Activated CD8-positive, alpha-beta memory T cell treated with anti-CD3 and anti-CD28 coated beads for 24 hours (primary cell): ENCODE results near the gene CDK5RAP3.
"Not testable (repeated sequence)": the region's sequence is repeated elsewhere in the genome, so short reads cannot be mapped to it uniquely, and the experiment has no call there.

Experiments
- DNase-seq: peaks from one replicate; pipeline ENCODE4 v3.0.0-alpha.2; 2020

The CDK5RAP3 gene

DNA sequence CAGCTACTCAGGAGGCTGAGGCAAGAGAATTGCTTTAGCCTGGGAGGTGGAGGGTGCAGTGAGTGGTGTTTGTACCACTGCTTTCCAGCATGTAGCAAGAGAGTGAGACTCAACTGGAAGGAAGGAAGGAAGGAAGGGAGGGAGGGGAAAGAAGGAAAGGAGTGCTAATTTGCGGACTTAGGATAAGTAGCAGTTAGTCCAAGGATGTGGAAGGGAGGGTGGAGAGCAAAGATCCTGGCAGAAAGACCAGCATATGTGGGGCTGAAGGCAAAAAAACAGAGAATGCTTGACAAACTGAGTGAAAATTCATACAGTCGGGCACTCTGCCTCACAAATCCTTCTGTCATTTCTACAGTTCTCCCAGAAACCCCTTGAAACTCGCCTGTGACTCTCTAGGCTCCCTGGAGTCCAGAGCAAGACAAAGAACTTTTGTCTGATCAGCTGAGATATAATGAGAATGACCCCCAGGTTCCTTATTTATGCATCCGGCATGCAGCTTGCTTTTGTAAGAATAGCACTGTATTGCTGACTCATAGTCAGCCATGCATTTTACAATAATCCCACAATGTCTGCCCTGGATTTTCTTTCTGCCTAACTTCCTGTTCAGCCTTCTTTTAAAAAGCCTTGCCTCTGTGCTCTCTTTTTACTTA lies 31.5 kb downstream of the CDK5RAP3 start:
- DNase-seq = no peak

DNA sequence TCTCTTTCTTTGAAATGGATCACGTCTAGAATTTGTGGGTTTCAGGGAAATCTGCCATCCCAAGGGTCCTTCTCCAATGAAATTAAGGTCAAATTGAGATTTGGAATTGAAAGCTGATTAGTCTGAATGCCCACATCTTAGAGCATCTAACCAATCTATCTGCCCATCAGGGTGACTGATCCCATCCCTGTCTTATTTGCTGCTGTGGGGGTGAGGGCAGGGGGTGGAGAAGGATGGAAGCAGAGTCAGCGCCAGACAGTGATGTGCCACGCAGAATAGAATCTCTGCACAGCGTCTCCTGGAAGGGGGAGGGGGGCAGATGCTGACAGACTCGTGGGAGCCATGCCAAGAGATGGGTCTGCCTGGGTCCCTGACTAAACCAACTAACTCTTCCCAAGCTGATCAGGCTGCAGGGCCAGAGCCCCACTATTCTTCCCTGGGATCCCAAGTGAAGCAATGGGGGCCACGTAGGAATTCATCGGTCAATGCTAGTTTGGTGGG lies 32.1 kb downstream of the CDK5RAP3 start:
- DNase-seq = no peak

DNA sequence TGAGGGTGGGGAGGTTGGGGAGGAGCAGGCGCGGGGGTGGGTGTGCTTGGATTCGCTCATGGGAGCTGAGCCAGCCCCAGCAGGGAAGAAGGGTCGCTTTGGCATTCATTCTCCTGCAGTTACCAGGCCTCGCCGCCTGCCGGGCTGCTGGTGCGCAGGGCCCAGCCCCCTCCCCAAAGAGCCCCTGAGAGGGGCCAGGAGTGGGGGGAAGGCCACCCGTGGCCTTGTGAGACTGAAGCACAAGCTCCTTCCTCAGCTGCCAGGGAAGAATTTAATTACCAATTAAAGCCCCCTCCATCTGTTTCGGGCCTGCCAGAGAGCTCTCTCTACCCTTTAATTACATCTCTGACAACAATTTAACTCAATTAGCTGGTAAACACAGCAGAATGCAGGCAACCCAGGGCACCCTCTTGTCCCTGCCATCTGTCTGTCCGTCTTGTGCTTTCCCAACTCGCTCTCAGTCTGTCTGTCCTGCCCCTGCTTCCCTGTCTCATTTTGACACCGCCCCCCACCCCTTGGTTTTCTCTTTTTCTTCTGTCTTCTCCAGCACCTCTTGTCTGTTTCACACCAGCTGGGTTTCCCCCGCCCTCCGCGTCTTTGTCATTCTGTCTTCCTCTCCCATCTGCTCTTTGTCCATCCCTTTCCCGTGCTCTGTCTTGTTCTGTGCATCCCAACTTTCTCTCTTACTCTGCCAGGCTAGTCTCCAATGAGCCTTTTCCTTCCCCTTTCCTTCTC lies 32.7 kb downstream of the CDK5RAP3 start:
- no peak for DNase-seq

DNA sequence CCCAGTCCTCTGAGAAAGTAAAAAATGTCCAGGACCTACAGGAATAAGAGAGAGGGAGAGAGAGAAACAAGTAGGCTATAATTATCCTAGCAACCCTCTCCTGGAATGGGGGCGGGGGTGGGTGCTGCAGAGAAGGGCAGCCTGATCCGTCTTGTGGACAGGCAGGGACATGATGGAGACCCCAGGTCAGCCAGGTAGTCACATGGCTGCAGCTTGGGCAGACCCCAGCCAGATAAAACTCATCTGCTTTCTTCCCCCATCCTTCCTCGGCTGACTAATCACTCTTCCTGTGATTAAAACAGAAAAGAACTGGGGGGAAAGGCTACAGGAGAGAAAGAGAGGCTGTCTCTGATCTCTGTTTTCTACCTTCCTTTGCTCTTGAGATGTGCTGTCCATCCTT lies 34.1 kb downstream of the CDK5RAP3 start:
- no peak for DNase-seq

DNA sequence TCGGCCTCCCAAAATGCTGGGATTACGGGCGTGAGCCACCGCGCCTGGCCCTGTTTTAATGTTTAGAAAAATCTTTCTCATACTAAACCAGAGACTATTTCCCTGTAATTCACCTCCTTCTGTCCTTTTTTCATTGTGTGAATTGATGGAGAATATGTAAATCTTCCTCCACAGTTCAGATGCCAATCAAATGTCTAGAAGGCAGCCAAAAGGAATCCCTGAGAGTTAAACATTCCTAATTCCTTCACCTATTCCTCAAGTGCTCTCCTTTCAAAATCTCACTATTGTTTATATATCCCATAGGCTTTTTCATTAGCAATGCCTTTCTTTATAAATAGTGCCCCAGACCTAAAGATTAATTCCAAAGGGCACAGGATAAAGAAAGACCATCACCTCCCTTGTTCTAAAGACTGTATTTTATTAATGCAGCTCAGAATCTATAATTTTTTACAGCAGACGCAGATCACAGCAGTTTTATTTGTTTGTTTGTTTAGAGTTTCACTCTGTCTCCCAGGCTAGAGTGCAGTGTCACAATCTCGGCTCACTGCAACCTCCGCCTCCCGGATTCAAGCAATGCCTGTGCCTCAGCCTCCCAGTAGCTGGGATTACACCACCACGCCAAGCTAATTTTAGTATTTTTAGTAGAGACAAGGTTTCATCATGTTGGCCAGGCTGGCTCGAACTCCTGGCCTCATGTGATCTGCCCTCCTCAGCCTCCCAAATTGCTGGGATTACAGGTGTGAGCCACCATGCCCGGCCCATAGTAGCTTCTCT lies 36.2 kb downstream of the CDK5RAP3 start:
- no peak for DNase-seq

DNA sequence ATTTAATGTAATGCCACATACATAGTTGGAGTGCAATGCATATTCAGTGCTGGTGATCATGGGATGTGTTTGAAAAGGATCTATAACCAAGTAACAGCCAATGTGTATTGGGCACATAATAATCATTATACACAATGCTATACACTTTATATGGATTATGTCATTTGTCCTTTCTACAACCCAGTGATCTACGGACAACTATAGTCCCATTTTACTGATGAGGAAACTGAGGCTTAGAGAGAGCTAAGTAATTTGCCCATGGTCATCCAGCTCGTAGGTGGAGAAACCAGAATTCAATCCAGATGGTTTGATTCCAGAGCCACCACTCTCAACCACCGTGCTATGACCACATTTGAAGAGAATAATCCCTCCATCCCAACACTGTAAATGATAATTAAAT lies 39.3 kb downstream of the CDK5RAP3 start:
- DNase-seq = no peak

DNA sequence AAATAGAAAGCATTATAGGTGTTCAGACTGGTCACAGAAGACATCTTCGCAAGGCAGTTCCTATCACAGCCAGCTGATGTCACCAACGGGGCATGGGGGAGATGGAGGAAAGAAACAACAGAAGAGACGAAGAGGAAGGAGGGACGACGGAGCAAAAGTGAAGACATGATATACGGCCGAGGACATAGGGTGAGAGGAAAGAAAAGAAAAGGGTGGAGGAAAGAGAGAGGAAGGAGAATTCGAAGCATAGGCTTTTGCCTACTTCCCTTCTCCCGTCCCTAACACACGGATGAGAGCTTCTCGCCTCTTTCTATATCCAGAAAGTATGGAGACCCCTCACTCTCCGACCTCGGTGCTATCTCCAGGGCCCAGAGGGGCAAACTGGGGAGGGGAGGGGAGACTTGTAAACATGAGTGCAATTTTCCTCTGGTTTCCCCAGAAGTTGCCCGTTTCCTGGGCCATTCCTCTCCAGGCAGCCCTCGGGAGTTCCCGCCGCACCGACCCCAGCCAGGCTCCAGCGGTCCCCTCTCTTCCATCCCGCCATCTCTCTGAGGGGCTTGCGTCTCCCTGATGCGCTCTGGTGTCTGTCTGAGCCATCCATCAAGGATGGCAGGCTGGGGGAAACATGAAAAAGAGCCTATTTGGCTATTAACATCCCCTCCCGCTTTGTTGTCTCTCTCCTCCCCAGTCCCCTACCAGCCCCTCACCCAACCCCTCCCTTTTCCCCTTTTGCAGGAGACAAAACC lies 40.7 kb downstream of the CDK5RAP3 start:
- peak; percentile 64 for DNase-seq

DNA sequence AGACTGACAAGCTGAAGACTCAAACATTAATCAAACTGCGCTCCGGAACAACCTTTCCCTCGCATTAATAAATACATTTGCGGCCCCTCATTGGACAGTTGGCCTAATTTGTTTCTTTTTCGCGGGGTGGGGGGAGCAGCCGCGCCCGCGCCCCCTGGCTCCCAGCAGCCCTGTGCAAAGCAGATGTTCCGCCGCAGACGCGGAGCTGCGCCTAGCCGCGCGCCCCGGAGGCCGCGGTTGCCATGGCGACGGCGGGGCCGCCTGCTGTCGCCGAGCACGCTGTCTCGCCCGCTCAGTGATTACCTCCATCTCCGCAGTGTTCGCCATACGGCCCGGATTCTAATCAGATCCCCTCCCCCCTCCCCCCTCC lies 41.2 kb downstream of the CDK5RAP3 start:
- DNase-seq = peak; percentile 82

DNA sequence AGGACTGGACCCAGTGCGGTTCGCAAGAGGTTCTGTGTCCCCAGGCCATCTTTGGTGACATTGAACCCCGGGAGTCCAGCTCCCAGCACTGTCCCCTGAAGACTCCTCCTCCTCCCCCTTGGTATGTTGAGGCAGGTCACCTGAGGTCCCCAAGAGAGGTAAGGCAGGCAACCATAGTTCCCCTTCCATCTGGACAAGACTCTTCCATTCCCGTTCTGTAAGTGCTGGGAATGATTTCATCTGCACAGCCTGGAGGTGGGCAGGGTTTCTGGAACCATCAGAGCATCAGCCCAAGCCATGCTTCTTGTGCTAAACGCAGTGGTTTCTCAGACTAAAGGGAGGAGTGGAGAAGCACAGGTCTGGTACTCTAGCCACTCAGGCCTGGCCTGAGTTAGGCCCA lies 41.7 kb downstream of the CDK5RAP3 start:
- DNase-seq = no peak

DNA sequence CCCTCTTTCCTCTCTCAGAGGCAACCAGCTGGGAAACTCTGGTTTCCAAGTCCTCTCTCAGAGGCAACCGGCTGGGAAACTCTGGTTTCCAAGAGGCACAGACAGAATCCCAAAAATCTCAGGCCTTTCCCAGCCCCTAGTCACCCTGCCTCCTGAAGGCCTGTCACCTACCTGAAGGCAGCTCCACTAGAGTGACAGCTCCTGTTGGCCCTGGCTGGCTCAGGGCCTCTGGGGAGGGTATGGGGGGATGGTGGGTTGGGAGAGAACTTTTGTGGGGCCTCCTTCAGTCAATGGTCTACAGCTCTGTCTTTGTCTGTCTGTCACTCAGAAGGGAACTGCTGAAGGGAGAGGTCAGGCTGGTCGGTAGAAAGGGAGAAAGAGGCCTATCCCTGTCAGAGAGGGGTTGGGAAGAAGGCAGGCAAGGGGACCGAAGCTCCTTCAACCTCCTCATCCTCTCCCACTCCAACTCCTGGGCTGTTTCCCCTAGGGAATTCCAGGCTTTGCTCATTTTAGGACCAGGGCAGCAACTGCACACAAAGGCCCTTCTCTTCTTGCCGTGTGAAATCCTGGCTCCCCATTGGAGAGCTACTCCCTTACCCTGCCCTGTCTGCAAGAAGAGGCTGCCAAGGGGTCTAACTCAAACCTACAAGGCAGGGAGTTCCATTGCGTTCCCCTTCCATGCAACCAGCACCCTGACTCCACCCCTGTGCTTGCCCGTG lies 43.1 kb downstream of the CDK5RAP3 start:
- DNase-seq = no peak

DNA sequence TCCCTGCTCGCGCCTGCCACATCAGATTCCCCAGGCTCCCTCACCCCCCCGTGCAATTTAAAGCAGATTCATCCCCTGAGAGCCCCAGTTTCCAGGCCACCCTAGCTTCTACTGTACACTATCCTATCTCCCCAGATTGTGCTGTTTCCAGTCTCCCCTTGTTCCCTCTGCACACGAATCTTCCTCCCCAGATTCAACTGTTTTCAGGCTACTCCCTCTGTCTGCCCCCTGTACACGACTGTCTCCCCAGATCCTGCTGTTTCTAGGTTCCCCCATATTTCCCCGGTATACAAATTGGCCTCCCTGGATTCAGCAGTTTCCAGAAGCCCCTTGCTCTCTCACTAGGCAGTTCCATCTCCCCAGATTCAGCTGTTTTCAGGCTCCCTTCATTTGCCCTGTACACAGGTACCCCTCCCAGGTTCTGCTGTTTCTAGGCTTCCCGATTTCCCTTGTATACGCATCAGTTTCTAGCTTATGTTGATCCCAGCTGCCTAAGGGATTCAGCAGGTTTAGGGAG lies 43.7 kb downstream of the CDK5RAP3 start:
- DNase-seq = no peak

DNA sequence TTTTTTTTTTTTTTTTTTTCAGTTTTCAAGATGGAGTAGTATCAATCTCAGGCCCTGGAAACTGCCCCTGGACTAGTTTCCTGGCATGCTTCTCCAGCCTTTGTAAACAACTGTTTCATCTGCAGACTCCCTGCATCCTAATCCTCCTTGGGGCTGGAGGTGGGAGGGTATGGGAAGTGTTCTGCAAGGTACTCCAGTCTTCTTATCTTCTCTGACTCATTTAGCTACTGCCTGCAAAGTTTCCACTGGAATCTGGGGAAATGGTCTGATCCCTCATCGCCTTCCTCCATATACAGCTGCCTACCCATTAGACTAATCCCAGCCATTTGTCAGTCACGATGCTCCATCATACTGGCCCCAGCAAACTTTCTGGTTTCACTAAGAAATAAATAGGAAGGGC lies 45.2 kb downstream of the CDK5RAP3 start:
- no peak for DNase-seq

DNA sequence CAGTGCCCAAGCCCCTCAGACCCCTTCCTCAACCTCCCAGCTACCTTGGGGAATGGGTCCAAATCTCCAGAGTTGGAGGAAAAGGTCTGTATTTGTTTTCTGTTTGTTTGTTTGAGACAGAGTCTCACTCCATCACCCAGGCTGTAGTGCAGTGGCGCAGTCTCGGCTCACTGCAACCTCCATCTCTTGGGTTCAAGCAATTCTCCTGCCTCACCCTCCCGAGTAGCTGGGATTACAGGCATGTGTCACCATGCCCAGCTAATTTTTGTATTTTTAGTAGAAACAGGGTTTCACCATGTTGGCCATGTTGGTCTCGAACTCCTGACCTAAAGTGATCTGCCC lies 46.9 kb downstream of the CDK5RAP3 start:
- DNase-seq = not testable (repeated sequence)

DNA sequence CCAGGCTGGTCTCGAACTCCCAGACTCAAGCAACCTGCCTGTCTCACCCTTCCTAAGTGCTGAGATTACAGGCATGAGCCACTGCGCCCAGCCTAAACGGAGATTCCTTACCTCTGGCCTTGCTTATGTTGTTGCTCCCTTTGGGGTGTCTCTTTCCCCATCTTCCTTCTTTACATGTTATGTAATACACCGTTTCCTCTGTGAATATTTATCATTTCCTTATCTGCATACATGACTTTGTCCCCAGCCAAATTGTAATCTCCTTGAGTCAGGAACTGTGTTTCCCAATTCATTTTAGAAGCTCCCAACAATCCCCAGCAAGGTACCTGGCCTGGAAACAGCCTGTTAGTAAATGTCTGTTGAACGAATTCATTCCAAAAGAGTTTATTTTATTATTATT lies 51.0 kb downstream of the CDK5RAP3 start:
- no peak for DNase-seq

DNA sequence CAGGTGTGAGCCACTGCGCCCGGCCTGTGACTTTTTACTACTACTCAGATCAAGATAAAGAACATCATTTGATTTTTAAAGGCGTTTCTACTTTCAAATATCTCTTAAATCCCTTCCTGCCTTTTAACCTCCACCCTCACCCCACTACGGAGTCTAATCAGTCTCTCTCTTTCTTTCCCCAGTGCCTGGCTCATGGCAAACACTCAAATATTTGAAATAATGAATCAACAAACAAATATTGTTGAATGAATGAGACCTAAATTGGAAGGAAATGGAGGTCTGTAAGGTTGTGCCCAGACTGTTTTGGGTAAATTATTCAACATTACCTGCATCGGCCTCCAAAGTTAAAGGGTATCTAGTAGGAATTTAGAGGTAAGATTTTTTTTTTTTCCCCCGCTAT lies 52.0 kb downstream of the CDK5RAP3 start:
- DNase-seq = no peak

DNA sequence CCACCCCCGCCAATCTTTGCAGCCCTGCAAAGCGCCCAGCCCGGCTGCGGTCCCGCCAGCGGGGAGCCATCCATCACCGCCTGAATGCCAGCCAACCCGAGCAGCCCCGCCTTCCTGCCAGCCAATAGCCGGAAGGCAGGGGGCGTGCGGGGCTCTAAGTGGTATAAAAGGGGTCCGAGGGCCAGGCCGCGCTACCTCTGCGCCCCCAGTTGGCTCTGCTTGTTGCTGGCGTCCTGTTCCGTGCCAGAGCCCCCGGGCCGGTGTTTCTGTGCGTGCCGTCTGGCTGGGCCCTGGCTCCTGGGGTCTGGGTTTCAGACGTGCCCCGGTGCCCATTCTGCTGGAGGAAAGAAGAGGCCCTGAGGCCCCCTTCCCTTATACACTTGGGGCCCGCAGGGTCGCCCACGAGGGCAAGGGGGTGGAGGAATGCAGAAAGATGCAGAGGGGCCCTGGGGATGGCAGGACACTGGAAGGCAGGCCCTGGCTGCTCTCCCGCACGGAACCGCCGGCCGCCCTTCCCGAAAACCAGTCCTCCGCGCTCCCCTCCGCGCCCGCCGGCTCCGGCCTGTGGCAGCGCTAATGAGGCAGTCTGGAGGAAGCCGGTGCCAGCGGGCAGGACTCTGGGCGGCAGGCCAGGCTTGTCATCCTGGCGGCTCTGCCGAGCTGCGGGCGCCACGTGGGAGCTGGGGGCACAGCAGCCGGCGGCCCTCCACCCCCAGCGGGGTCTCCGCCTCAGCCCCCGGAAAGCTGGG lies 52.7 kb downstream of the CDK5RAP3 start:
- peak; percentile 74 for DNase-seq

DNA sequence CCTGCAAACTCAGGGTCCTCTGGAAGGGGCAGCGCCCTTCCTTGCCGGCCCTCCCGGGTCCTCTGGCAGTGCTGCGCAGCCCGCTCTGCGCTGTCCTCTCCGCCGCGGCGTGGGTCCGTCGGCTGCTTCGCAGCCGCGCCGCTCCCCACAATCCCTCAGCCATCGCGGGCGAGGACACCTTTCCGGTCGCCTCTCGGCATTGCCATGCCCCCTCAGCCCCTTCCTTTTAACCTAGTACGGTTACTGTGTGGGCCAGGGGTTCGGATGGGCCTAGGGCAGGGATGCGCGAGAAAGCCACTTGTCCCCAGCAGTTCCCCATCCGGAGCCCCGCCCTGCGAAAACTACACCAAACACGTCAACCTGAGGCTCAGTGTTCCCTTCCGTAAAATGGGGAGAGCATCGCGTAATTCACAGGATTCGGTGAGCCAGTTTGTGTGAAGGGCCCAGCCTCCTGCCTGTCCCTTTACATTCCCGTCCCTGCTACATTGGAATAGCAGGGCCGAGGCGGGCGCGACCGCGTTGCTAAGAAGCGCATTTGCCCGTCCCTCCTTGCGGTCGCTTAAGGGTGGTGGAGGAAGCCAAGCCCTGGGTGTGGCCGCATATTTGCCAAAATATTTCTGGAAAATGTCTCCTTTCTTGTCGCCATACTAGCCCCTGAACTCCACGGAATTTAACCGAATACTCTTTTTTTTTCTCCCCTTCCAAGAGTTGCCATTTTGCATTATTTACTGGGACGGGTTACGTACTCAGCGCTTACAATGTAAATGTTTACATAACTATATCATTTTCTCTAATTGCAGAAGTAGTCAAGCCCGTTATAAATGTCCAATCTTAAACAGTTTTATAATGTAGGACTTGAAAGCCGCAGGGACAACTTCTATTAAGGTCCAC lies 53.5 kb downstream of the CDK5RAP3 start:
- peak; percentile 69 for DNase-seq

DNA sequence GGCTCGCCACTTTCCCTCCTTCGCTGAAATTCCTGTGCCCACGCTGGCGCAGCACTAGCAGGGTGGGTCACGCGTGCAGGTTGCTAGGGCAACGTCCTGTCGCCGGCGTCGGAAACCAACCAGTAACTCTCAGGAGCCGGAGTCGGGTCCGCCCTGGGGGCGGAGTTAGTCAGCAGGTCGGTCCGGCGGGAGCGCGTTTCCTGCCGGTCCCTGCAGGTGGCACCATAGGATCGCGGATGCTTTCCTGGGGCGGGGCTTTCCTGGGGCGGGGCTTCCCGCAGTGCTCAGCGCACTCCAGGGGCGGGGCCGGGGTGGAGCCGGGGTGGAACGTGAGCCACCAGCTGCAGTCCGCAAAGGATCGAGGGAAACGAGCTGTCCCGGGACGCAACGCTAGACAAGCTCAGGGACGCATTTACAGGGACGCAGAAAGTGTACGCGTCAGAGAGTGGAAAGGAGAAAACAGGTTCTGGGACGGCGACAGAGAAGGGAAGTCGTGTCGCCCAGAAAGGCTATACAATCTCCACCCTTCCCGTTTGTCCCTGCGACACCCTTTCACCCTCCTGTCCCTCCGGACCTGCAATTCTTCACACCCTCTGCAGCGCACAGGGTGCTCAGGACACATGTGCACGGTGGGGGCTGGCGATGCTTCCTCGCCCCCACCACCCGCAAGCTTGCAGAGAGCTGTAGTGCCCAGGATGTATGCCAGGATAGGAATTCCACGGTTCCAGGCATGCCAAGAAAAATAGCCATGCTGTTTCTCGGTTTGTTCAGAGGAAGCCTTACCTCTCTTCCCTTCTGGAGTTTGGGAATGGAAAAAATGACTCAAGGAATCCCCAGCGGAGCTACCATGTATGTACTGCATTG lies 54.4 kb downstream of the CDK5RAP3 start:
- peak; percentile 99 for DNase-seq

DNA sequence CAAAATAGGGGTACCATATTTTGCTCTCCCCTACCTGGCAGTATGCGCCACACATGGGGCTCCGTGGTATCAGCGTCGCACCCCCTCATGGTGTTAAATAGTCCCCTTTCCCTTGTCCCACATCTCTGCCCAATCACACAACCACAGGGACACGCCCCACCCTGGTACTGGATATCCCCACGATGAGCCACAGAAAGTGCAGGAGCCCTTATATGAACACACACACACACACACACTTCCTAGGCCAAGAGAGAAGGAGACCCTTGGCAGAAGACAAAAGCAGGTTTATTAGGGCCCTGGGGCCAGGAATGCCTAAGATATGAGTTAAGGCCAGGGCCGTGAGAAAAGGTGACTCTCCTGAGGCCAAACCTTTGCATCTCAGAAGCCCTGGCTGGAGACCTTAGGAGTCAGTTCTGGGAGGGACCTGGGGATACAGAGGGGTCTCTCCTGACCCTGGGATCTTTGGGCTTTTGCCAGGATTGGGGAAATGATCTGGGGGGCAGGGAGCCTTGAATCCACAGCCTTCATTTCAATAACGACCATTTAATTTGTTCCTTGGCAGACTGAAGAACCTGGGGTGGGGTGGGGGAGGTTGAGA lies 55.1 kb downstream of the CDK5RAP3 start:
- no peak for DNase-seq
